GM20000 (cell line): Measurements from ENCODE around the gene GHITM.
A peak's percentile ranks its signal among the peaks of the same experiment; 100 is the strongest.
"Not testable (repeated sequence)": the region's sequence is repeated elsewhere in the genome, so short reads cannot be mapped to it uniquely, and the experiment has no call there.

Experiments used
- DNase-seq: peaks from one replicate; pipeline ENCODE4 v3.0.0; 2012; ENCODE audit warnings: low spot score
- TF ChIP-seq, protein P1 (sequence below): IDR thresholded peaks from 2 replicates; pipeline ENCODE4 v1.5.1; 2012; ENCODE audit warnings: mild to moderate bottlenecking, control low read depth; ENCODE audit errors: extremely low read depth, missing control alignments

The GHITM gene

DNA sequence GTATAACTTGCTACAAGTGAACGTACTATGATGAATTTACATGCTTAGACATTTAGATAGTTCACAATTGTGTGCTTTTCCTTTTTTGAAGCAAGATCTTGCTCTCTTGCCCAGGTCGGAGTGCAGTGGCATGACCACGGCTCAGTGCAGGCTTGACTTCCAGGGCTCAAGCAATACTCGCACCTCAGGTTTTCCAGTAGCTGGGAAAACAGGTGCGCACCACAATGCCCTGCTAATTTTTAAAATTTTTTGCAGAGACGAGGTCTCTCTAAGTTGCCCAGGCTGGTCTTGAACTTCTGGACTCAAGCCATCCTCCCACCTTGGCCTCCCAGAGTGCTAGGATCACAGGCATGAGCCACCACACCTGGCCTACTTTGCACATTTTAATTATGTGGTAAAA, 36.1 kb downstream of the GHITM start:
- no peak for DNase-seq
- TF ChIP-seq, protein P1, sequence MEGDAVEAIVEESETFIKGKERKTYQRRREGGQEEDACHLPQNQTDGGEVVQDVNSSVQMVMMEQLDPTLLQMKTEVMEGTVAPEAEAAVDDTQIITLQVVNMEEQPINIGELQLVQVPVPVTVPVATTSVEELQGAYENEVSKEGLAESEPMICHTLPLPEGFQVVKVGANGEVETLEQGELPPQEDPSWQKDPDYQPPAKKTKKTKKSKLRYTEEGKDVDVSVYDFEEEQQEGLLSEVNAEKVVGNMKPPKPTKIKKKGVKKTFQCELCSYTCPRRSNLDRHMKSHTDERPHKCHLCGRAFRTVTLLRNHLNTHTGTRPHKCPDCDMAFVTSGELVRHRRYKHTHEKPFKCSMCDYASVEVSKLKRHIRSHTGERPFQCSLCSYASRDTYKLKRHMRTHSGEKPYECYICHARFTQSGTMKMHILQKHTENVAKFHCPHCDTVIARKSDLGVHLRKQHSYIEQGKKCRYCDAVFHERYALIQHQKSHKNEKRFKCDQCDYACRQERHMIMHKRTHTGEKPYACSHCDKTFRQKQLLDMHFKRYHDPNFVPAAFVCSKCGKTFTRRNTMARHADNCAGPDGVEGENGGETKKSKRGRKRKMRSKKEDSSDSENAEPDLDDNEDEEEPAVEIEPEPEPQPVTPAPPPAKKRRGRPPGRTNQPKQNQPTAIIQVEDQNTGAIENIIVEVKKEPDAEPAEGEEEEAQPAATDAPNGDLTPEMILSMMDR: no peak

DNA sequence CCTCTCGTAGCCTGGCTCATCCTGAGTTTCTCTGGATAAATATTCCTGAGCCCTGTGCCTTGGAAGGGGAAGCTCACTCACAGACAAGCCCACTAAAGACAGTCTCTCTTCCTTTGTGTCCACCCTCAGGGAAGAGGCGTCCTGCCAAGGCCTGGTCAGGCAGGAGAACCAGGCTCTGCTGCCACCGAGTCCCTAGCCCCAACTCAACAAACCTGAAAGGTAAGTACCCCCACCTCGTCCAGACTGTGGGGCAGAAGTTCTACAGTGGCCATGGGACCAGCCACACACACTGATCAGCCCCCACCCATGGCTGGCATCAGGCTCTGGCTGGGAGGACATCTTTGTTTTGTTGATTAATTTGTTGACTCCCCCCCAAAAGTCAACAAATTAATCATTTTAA, 37.0 kb downstream of the GHITM start:
- DNase-seq: no peak
- TF ChIP-seq, protein P1: no peak

DNA sequence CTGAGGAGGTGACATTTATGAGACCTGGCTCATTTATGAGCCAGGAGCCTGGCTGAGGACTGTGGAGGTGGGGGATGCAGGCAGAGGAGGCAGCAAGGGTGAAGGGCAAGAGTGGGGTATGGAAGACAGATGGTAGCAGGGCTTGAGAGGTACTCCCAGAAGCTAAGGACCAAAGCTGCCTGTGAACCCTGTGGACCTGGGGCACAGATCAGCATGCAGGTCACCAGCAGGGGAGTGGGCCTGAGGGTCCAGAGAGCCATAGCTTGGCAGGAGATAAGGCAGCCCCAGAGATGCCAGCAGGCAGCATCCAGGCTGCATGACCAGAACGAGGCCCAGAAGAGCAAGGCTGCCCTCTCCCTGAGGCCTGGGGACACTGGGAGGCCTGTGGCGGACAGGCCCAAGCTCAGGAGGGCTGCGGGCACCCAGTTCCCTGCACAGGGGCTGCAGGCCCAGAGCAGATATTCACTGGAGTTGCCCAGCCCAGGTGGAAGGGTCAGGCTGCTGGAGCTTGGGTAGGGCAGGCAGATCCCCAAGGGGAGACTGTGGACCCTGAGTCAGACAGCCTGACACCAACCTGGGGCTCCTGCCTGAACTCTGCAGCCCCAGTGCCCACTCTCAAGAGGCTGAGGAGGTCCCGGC, 37.6 kb downstream of the GHITM start:
- TF ChIP-seq, protein P1: no peak
- DNase-seq: no peak

DNA sequence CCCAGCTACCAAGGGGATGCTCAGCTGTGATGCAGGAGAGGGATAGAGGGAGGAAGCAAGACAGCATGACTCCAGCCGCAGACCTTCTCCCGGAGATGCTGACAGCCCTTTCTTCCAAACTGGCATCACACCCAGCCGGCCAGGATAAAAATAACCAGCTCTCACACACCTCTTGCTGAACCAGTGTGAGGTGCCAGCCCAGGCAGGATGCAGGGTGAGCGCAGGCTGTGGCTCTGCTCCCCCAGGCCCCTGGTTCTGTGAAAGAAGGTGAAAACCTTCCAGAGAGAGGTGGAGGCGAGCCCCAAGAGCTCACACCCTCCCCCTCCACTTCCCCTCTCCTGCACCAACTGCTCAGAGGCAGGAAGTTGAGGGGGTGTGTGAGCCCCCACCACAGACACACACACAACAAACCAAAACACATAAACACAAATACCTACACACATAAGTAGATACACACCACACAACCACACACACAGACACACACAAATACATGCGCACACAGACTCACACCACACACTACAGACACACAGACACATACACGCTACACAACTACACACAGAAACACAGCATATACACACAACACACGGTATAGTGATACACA, 38.3 kb downstream of the GHITM start:
- DNase-seq: no peak
- TF ChIP-seq, protein P1: no peak

DNA sequence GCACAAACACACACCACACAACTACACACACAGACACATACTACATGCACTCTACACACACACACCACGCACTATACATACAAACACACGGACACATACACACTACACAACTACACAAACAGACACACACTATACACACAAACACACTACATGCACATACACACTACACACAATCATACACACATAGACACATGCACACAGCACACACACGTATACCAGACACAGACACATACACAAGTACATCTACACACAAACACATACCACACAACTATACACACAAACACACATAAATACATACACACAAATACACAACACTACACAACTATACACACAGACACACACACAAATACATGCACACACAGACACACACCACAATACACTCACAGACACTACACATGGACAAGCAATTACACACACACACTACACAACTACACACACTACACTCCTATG, 38.9 kb downstream of the GHITM start:
- TF ChIP-seq, protein P1: no peak
- DNase-seq: no peak

DNA sequence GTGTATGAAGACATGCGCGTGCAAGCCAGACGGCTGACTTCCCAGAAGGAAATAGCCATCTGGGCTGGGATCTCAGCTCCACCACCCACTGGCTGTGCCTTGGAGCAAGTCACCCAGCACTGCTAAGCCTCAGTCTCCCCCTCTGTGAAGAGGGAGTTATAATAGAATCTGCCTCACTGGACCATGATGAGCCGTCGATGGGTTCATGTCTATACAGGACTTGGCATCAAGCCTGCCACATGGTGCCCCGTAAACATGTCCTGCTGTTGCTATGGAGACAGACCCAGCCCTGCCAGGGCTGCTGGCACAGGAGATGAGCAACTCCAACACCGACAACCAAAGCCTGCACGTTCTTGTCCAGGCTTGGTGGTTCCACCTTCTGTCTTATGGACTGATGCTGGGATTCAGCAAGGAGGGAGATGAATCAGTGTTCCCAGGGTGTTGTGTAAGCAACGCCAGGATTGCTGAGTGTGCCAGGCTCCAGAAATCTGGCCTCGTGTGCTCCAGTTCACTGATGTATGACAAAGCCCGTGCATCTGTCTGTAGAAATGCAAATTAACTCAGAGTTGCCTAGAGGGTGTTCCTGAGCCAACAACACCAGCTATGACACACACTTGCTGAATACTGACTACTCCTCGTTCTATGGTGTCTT, 39.9 kb downstream of the GHITM start:
- TF ChIP-seq, protein P1: no peak
- DNase-seq: peak; percentile 60

DNA sequence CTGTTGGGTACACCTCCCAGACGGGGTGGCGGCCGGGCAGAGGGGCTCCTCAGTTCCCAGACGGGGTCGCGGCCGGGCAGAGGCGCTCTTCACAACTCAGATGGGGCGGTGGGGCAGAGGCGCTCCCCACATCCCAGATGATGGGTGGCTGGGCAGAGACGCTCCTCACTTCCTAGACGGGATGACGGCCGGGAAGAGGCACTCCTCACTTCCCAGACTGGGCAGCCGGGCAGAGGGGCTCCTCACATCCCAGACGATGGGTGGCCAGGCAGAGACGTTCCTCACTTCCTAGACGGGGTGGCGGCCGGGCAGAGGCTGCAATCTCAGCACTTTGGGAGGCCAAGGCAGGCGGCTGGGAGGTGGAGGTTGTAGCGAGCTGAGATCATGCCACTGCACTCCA, 41.1 kb downstream of the GHITM start:
- not testable (repeated sequence) for DNase-seq
